ENCODE results near the gene RTKN2. TPM values are rescaled to one million over a fixed set of nuclear protein-coding genes. Genes with fewer than 3 reads are reported as not detected.
A peak's percentile ranks its signal among the peaks of the same experiment; 100 is the strongest.

Gene RTKN2
- total and polyA plus RNA-seq, 10 of the 15 experiments (the other 5 are each of a cell fraction or from before 2014, with no cell fraction given) = 0.10 TPM; not detected in 9

DNA sequence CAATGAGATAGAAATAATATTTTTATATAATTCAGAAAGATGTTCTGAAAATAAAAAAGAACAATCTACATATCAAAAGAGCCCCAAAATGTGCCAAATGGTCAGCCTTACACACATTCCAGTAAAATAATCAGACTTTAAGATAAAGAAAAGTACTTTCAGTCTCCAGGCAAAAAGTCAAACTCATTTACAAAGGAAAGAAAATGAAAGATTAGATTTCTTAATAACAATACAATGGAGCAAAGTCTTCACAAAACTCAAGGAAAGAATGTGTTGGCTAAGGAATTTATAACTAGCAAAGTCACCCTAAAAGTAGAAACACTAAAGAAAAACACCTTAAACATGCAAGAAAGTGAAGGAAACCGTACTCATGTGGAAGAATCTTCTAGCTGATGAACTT lies 16.6 kb downstream of the RTKN2 start (continued):
- no peak for TF ChIP-seq CBX3 (IDR thresholded peaks at IDR 0.05; ENCODE audit: borderline replicate concordance, low read depth)
- TF ChIP-seq TAF1 (IDR thresholded peaks at IDR 0.05; ENCODE audit: borderline replicate concordance, low read depth, low read length) = no peak
- TF ChIP-seq FOXM1 (IDR thresholded peaks at IDR 0.05; ENCODE audit: low read depth, low read length) = no peak
- TF ChIP-seq SRF (IDR thresholded peaks at IDR 0.05; ENCODE audit: low read depth in 2 of 2, low read length in 2 of 2) = no peak
- TF ChIP-seq TARDBP (IDR thresholded peaks at IDR 0.05; ENCODE audit: borderline replicate concordance) = no peak

DNA sequence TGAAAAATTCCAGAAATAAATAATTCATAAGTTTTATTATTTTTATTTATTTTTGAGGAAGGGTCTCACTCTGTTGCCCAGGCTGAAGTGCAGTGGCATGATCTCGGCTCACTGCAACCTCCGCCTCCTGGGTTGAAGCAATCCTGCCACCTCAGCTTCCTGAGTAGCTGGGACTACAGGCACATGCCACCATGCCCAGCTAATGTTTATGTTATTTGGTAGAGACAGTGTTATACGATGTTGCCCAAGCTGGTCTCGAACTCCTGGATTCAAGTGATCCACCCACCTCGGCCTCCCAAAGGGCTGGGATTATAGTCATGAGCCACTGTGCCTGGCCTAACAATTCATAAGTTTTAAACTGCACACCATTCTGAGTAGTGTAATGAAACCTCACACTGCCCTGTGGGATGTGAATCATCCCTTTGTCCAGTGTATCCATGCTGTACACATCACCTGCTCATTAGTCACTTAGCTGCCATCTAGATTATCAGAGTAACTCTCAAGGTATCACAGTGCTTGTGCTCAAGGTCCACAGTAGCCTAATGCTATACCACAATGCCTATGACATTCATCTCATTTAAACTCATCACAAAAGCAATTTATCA lies 17.9 kb downstream of the RTKN2 start:
- Histone ChIP-seq H3K9me3 (replicated peaks; ENCODE audit: control insufficient read depth, insufficient read depth, low read length) (no peaks in the 10 kb centered on the region), H2AFZ (ENCODE audit: control insufficient read depth, low read depth, low read length) (no peak overlapping the region), H3K36me3 (ENCODE audit: control insufficient read depth in 2 of 2, insufficient read depth in 2 of 2, low read length in 1 of 2) (no peaks in the 10 kb centered on the region), H3K4me2 (ENCODE audit: control insufficient read depth, insufficient read depth) (no peak overlapping the region), H3K79me2 (ENCODE audit: control insufficient read depth, insufficient read depth, low read length) (no peaks in the 10 kb centered on the region), H3K9ac (ENCODE audit: control insufficient read depth, insufficient read depth, low read length) (no peak overlapping the region), H3K27ac (ENCODE audit: control insufficient read depth, insufficient read depth) (no peak overlapping the region), H4K20me1 (ENCODE audit: control insufficient read depth, insufficient read depth) (no peaks in the 10 kb centered on the region), H3K4me1 (ENCODE audit: control insufficient read depth, insufficient read depth, low read length) (no peaks in the 10 kb centered on the region), H3K27me3 (replicated peaks in 1 of 2; ENCODE audit: control insufficient read depth in 2 of 2, insufficient read depth in 2 of 2, low read length in 1 of 2) (no peaks in the 10 kb centered on the region), H3K4me3 (no peak overlapping the region)
- ATAC-seq (no peak), DNase-seq (ENCODE audit: low read depth, low spot score) (no peak), FAIRE-seq (peak; percentile 13)
- POLR2A ChIA-PET = no interaction called here
- SMC1A ChIA-PET (ENCODE audit: uncharacterized antibody, unreplicated experiment) = interaction anchor here (8.5 kb wide), 1 partner anchor 212 kb away, joined by 195 read pairs; no protein-coding TSS in a partner anchor
- no TSS peak for BruUV-seq (replicated peaks)
- intact Hi-C loops (cut with micrococcal nuclease; ENCODE audit: unreplicated experiment) = no loop called here
- WGBS (ENCODE audit: insufficient coverage, insufficient replicate concordance, low lambda C conversion rate, missing lambda C conversion rate) = 58% methylated on average over 5 of the region's 5 CpGs
- RAD21 ChIA-PET (ENCODE audit: unreplicated experiment) = no interaction called here
- CTCF ChIA-PET = interaction anchor here (1.0 to 9.0 kb wide), 2 partner anchors 201 to 212 kb away, joined by 3 to 278 read pairs; no protein-coding TSS in a partner anchor
- TF ChIP-seq, protein P1, sequence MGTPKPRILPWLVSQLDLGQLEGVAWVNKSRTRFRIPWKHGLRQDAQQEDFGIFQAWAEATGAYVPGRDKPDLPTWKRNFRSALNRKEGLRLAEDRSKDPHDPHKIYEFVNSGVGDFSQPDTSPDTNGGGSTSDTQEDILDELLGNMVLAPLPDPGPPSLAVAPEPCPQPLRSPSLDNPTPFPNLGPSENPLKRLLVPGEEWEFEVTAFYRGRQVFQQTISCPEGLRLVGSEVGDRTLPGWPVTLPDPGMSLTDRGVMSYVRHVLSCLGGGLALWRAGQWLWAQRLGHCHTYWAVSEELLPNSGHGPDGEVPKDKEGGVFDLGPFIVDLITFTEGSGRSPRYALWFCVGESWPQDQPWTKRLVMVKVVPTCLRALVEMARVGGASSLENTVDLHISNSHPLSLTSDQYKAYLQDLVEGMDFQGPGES (IDR thresholded peaks at IDR 0.05) = no peak
- in situ Hi-C loops (cut with MboI) = no loop called here
